Pancreas (tissue), 10 donors: ENCODE data around the gene SPRN. TPM values are rescaled to one million over a fixed set of nuclear protein-coding genes. Genes with fewer than 3 reads are reported as not detected.

ENCODE experiments used
- ATAC-seq, 4 donors: fragments of 200-7000 bp; cut with Tn5 transposase; one replicate each; pipeline versions ENCODE4 v1.8.0 to v1.9.1; 2020; ENCODE audit warnings: mild to moderate bottlenecking in 4 of 4, moderate library complexity in 4 of 4
- DNase-seq, 6 donors: peaks; one replicate each; pipeline ENCODE4 v3.0.0-alpha.2; 2020
- FAIRE-seq: peaks from 2 replicates; lab custom pipeline; 2012; peaks lifted over from hg19 to GRCh38; lab: Jason Lieb, UNC
- H3K27ac ChIP-seq, 4 donors: fragments of 200-600 bp; sonication (generic); 1 replicate in 3 of 4; 2 replicates in 1 of 4; pipeline versions ENCODE4 v1.5.0 to v1.8.0; 2020
- H3K27me3 ChIP-seq, 4 donors: fragments of 200-600 bp; one replicate each; pipeline ENCODE4 v1.8.0; 2021
- H3K36me3 ChIP-seq, 3 donors: fragments of 200-600 bp; sonication (generic) in 1 of 3; one replicate each; pipeline versions ENCODE4 v1.5.0 to v1.8.0; 2020 to 2021
- H3K4me1 ChIP-seq, 3 donors: fragments of 200-600 bp; one replicate each; pipeline ENCODE4 v1.8.0; 2021
- H3K4me3 ChIP-seq, 4 donors: fragments of 200-600 bp; sonication (generic) in 2 of 4; one replicate each; pipeline versions ENCODE4 v1.5.0 to v1.8.0; 2020 to 2021
- H3K9me3 ChIP-seq, 4 donors: fragments of 200-600 bp; one replicate each; pipeline ENCODE4 v1.8.0; 2021
- WGBS, 2 donors: extraction: QIAGEN DNeasy Blood & Tissue Kit; methylation state at CpG; one replicate each; pipeline ENCODE4 v1.1.7; 2013; 5-methylcytosine and 5-hydroxymethylcytosine counted together
- intact Hi-C, 3 donors: fragments of 100-400 bp; cut with DNase I; formaldehyde crosslinking; loops; one replicate each; pipeline versions ENCODE4 v1.11.1 to v1.14.2; 2022
- polyA plus RNA-seq, 2 donors: library from polyadenylated mRNA; stranded (reverse); fragments of 200-250 nt; gene quantifications; one replicate each; pipeline ENCODE4 v1.2.3, GENCODE V29; 2013
- total RNA-seq, 6 donors: library from RNA; stranded (reverse); fragmentation: NEBNext Ultra II Directional in 4 of 6; extraction: Animal tissue kit (Norgen Biotek cat#: 25700) in 4 of 6; gene quantifications; one replicate each; pipeline versions ENCODE4 v1.2.1 to v1.2.4, GENCODE V29; 2021 to 2023
- TF ChIP-seq, protein P1 (sequence below), 4 donors: fragments of 200-600 bp; sonication (generic) in 3 of 4; IDR thresholded peaks; one replicate each; pipeline versions ENCODE4 v1.5.0 to v1.8.0; 2021; ENCODE audit warnings: antibody characterized with exemption in 4 of 4
- donor health status: healthy with polysubstance abuse.
- donor health status: DM: no; HTN: no; CAD: no; lungs with moderate emphysema.
- donor health status: DM: no; HTN: no; CAD: no.
- donor health status: control.
- donor health status: control.
- donor health status: Bipolar disorder and iron deficiency.
- donor health status: DM: yes; HTN: yes; CAD: no.
- donor health status: DM: no; HTN: no; CAD: no.
- donor health status: DM: no; HTN: no; CAD: no.
- donor health status: DM: yes; HTN: yes; CAD: no.

SPRN gene
- total and polyA plus RNA-seq, 8 donors = 0.03 to 0.87 (median 0.09) TPM; not detected in 3

DNA sequence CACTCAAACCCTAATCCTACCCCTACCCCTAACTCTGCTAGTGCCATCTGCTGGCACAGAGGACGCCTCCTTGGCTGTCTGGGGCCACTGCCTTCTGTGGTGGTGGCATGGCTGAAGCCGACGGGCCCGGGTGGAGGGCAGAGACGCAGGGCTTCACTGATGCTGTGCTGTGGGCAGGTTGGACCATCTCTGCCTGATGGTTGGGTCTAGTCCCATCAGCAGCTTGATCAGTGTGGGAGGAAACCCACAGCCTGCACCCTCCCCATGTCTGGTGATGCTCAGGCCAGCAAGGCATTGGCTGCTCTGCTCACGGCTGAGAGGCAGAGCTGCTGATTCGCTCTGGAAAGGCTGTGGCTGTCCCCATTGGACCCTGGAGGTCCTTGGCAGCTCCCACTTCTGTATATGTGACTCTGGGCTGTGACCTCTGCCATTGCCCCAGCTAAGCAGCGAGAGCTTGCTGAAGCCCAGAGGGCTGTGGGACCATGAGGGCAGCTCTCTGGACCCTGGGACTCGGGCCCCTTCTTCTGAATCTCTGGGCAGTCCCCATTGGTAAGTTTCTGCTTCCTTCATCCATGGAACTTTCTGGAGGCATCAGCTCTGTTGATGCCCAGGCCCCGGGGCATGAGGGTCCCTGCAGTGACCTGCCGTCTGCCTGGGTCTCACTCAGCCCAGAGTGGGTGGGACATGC lies 29.2 kb upstream of the SPRN start, which contains the start of gene SCART1:
TSS of gene SCART1 (plus strand) at position 430 of the 688 bp plus-strand sequence. CDS start at position 483, 53 bp downstream.
- no peaks in the 10 kb centered on the region for H3K27me3 ChIP-seq
- H3K9me3 ChIP-seq = no peaks in the 10 kb centered on the region
- H3K4me1 ChIP-seq = no peaks in the 10 kb centered on the region
- no peak within 1 kb of the TSS for H3K27ac ChIP-seq
- intact Hi-C loops = no loop called here
- FAIRE-seq (no peak), ATAC-seq (no peak), DNase-seq (no peak)
- TF ChIP-seq, protein P1, sequence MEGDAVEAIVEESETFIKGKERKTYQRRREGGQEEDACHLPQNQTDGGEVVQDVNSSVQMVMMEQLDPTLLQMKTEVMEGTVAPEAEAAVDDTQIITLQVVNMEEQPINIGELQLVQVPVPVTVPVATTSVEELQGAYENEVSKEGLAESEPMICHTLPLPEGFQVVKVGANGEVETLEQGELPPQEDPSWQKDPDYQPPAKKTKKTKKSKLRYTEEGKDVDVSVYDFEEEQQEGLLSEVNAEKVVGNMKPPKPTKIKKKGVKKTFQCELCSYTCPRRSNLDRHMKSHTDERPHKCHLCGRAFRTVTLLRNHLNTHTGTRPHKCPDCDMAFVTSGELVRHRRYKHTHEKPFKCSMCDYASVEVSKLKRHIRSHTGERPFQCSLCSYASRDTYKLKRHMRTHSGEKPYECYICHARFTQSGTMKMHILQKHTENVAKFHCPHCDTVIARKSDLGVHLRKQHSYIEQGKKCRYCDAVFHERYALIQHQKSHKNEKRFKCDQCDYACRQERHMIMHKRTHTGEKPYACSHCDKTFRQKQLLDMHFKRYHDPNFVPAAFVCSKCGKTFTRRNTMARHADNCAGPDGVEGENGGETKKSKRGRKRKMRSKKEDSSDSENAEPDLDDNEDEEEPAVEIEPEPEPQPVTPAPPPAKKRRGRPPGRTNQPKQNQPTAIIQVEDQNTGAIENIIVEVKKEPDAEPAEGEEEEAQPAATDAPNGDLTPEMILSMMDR (IDR thresholded peaks at IDR 0.05) = no peak
- 88 to 90% methylated on average over 11 of the region's 11 CpGs for WGBS, 2 donors
- H3K4me3 ChIP-seq = no peak within 1 kb of the TSS
- H3K36me3 ChIP-seq = no peaks in the 10 kb centered on the region

DNA sequence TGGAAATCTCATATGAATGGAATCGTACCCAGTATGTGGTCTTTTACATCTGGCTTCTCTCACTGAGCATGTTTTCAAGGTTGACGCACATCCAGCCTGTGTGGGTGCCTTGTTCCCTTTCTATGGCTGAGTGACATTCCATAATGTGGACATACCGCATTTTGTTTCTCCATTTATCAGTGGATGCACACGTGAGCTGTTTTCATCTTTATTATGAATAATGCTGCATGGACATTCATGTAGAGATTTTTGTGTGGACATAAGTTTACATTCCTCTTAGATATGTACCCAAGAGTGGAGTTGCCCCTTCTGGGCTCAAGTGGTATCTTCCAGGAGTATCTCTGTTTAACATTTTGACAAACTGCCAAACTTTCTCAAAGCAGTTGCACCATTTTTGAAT lies 28.0 kb upstream of the SPRN start:
- no peaks in the 10 kb centered on the region for H3K27me3 ChIP-seq
- H3K4me1 ChIP-seq = no peaks in the 10 kb centered on the region
- no peak for ATAC-seq
- intact Hi-C loops = no loop called here
- WGBS, 2 donors = 83 to 84% methylated on average over 4 of the region's 4 CpGs
- H3K36me3 ChIP-seq = no peaks in the 10 kb centered on the region
- H3K27ac ChIP-seq = no peak overlapping the region
- TF ChIP-seq, protein P1 (IDR thresholded peaks at IDR 0.05) = no peak
- no peak overlapping the region for H3K4me3 ChIP-seq
- no peak for FAIRE-seq
- peaks cover 0 to 4% (median 0%) of the 10 kb centered on the region in 4 donors for H3K9me3 ChIP-seq
- no peak for DNase-seq

DNA sequence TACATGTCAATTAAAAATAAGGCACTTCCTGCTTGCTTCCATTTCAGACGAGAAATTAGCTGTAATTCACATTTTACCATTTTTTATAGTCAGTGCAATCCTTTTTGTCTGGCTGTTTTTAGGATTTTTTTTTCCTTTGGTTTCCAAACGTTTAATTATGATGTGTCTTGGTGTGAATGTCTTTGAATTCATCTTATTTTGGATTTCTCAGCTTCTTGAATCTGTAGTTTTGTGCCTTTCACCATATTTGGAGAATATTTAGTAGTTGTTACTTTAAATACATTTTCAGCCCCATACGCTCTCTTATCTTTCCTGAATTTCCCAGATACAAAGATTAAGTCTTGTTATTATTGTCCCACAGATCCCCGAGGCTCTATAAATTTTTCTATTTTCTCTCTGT lies 26.9 kb upstream of the SPRN start:
- Histone ChIP-seq H3K9me3 (peaks cover 0 to 4% (median 0%) of the 10 kb centered on the region in 4 donors), H3K4me1 (no peaks in the 10 kb centered on the region), H3K36me3 (no peaks in the 10 kb centered on the region), H3K27ac (no peak overlapping the region), H3K4me3 (no peak overlapping the region), H3K27me3 (no peaks in the 10 kb centered on the region)
- TF ChIP-seq, protein P1 (IDR thresholded peaks at IDR 0.05) = no peak
- DNase-seq (no peak), FAIRE-seq (no peak), ATAC-seq (no peak)
- 63 to 70% methylated on average over 4 of the region's 4 CpGs for WGBS, 2 donors
- intact Hi-C loops = no loop called here

DNA sequence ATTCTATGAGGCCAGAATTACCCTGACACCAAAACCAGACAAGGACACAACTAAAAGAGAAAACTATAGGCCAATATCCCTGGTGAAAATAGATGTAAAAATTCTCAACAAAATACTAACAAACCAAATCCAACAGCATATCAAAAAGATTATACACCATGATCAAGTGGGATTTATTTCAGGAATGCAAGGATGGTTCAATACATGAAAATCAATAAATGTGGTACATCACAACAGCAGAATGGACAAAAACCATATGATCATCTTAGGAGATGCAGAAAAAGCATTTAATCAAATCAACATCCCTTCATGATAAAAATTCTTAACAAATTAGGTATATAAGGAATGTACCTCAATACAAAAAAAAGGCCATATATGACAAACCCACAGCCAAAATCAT lies 23.7 kb upstream of the SPRN start:
- Histone ChIP-seq H3K4me3 (no peak overlapping the region), H3K4me1 (no peaks in the 10 kb centered on the region), H3K27ac (no peak overlapping the region), H3K36me3 (no peaks in the 10 kb centered on the region), H3K9me3 (peaks cover 0 to 4% (median 0%) of the 10 kb centered on the region in 4 donors), H3K27me3 (no peaks in the 10 kb centered on the region)
- FAIRE-seq (no peak), ATAC-seq (no peak), DNase-seq (no peak)
- TF ChIP-seq, protein P1 (IDR thresholded peaks at IDR 0.05) = no peak
- intact Hi-C loops = no loop called here

DNA sequence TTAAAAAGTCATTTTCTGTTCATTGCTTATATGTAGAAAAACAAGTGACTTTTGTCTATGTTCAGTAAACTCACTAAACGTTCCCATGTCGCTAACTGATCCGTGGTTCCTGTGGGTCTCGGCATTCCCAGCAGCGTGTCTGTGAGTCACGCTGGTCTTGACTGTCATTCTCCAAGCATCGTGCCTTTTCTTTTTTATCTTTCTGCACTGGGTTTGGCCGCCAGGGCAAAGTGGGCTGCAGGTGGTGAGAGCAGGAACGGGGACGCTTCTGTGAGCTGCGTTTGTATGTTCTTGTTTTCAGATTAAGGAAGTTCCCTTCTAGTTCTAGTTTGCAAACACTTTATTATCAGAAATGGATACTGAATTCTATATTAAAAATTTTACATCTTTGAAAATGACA lies 22.6 kb upstream of the SPRN start:
- Histone ChIP-seq H3K36me3 (no peaks in the 10 kb centered on the region), H3K4me3 (no peak overlapping the region), H3K27ac (no peak overlapping the region), H3K9me3 (peaks cover 0 to 4% (median 0%) of the 10 kb centered on the region in 4 donors), H3K27me3 (no peaks in the 10 kb centered on the region), H3K4me1 (no peaks in the 10 kb centered on the region)
- DNase-seq = no peak
- FAIRE-seq = no peak
- no peak for ATAC-seq
- intact Hi-C loops = no loop called here
- TF ChIP-seq, protein P1 (IDR thresholded peaks at IDR 0.05) = no peak
- 86 to 88% methylated on average over 11 of the region's 11 CpGs for WGBS, 2 donors
